ENCODE results near the gene MAOB.

MAOB gene

GRCh38 chrX:43870758-43871419, 11.4 kb downstream of the MAOB start:
- H3K27me3 Mint-ChIP-seq, result peaks cover 2% of the 10 kb centered on the region
- ATAC-seq (no peak), DNase-seq (no peak)
- no peaks in the 10 kb centered on the region for H3K4me1 Mint-ChIP-seq
- H3K27ac Mint-ChIP-seq, result no peak overlapping the region
- no peaks in the 10 kb centered on the region for H3K9me3 Mint-ChIP-seq
- H3K4me3 Mint-ChIP-seq, result no peak overlapping the region
- H3K36me3 Mint-ChIP-seq (ENCODE audit: low read depth), result no peaks in the 10 kb centered on the region

DNA sequence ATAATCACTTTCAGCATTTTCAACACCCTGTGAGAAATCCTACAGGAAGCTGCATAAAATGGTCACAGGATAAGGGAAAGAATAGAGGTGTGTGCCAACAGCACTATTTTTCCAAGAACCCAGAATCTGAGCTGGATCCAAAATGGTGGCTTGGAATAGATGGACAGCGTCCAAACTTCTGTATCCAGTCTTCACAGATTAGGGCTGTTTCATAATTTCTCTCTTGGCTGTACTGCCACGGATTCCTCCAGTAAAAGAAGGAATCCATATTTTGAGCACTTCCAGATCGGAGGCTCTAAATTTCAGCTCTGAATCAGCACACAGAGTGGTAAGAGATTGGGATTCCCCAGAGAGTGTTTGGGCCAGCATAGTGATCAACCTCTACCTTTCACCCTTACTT, 12.2 kb downstream of the MAOB start:
- Mint-ChIP-seq H3K36me3 (ENCODE audit: low read depth) (no peaks in the 10 kb centered on the region), H3K27ac (no peak overlapping the region), H3K27me3 (peaks cover 4% of the 10 kb centered on the region), H3K9me3 (no peaks in the 10 kb centered on the region), H3K4me3 (no peak overlapping the region), H3K4me1 (no peaks in the 10 kb centered on the region)
- ATAC-seq, result no peak
- DNase-seq, result no peak

DNA sequence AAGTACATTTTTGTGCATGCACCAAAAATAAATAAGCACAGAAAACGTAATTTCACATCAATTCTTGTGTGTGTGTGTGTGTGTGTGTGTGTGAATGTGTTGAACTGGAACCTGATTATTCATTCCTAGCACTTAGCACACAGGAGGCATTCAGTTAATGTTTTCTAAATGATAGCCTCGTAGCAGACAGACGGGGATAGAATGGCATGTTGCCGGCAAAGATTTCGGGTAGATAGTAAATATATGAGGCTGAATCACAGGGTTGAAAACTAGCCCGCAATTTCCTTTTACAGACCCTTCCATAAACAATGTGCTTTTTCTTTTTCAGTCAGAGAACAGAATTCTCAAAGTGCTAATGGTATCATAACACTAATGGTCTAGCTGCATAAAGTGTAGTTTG, 13.5 kb downstream of the MAOB start:
- Mint-ChIP-seq H3K27ac (no peak overlapping the region), H3K4me3 (no peak overlapping the region), H3K9me3 (no peaks in the 10 kb centered on the region), H3K4me1 (no peaks in the 10 kb centered on the region), H3K36me3 (ENCODE audit: low read depth) (no peaks in the 10 kb centered on the region), H3K27me3 (peaks cover 4% of the 10 kb centered on the region)
- ATAC-seq (no peak), DNase-seq (no peak)

GRCh38 chrX:43866423-43866822, 15.8 kb downstream of the MAOB start:
- Mint-ChIP-seq H3K4me3 (no peak overlapping the region), H3K27me3 (peaks cover 4% of the 10 kb centered on the region), H3K4me1 (no peaks in the 10 kb centered on the region), H3K9me3 (no peaks in the 10 kb centered on the region), H3K27ac (no peak overlapping the region), H3K36me3 (ENCODE audit: low read depth) (no peaks in the 10 kb centered on the region)
- no peak for DNase-seq
- no peak for ATAC-seq

- Mint-ChIP-seq H3K4me3 (no peak overlapping the region), H3K4me1 (no peaks in the 10 kb centered on the region), H3K27me3 (peaks cover 4% of the 10 kb centered on the region), H3K27ac (no peak overlapping the region), H3K9me3 (no peaks in the 10 kb centered on the region), H3K36me3 (ENCODE audit: low read depth) (no peaks in the 10 kb centered on the region)
- ATAC-seq (no peak), DNase-seq (no peak)
These were observed 16.5 kb downstream of the MAOB start for GRCh38 chrX:43865791-43866190.

GRCh38 chrX:43862434-43862833, 19.8 kb downstream of the MAOB start:
- no peaks in the 10 kb centered on the region for H3K36me3 Mint-ChIP-seq (ENCODE audit: low read depth)
- H3K4me1 Mint-ChIP-seq, result no peaks in the 10 kb centered on the region
- DNase-seq, result no peak
- no peak overlapping the region for H3K4me3 Mint-ChIP-seq
- no peak for ATAC-seq
- H3K9me3 Mint-ChIP-seq, result no peaks in the 10 kb centered on the region
- peaks cover 2% of the 10 kb centered on the region for H3K27me3 Mint-ChIP-seq
- no peak overlapping the region for H3K27ac Mint-ChIP-seq

DNA sequence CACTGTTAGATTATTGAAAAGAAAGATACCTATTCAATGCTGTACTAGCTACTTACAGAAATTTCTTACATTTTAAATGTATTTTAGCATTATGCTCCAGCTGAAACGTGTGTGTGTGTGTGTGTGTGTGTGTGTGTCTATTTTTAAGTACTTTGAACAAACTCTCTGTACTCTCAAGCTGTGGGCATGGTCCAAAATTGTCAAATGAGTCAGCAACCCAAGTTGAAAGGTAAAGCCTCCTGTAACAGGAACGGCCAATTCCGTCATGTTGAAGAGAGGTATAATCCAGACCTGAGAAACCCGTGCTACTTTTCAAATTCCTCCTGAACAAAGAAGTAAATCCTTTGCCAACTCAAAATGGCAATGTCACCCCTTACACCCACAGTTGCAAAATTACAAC, 20.5 kb downstream of the MAOB start:
- Mint-ChIP-seq H3K36me3 (ENCODE audit: low read depth) (no peaks in the 10 kb centered on the region), H3K4me3 (no peak overlapping the region), H3K27me3 (peaks cover 2% of the 10 kb centered on the region), H3K9me3 (no peaks in the 10 kb centered on the region), H3K27ac (no peak overlapping the region), H3K4me1 (no peaks in the 10 kb centered on the region)
- no peak for ATAC-seq
- no peak for DNase-seq

GRCh38 chrX:43860646-43861370, 21.4 kb downstream of the MAOB start:
- DNase-seq (no peak), ATAC-seq (no peak)
- peaks cover 2% of the 10 kb centered on the region for H3K27me3 Mint-ChIP-seq
- no peaks in the 10 kb centered on the region for H3K36me3 Mint-ChIP-seq (ENCODE audit: low read depth)
- H3K4me3 Mint-ChIP-seq, result no peak overlapping the region
- no peaks in the 10 kb centered on the region for H3K9me3 Mint-ChIP-seq
- H3K4me1 Mint-ChIP-seq, result no peaks in the 10 kb centered on the region
- H3K27ac Mint-ChIP-seq, result no peak overlapping the region

GRCh38 chrX:43853225-43853828, 28.9 kb downstream of the MAOB start:
- no peaks in the 10 kb centered on the region for H3K36me3 Mint-ChIP-seq (ENCODE audit: low read depth)
- H3K27me3 Mint-ChIP-seq, result no peaks in the 10 kb centered on the region
- no peaks in the 10 kb centered on the region for H3K9me3 Mint-ChIP-seq
- no peaks in the 10 kb centered on the region for H3K4me1 Mint-ChIP-seq
- DNase-seq (no peak), ATAC-seq (no peak)
- H3K27ac Mint-ChIP-seq, result no peak overlapping the region
- H3K4me3 Mint-ChIP-seq, result no peak overlapping the region

DNA sequence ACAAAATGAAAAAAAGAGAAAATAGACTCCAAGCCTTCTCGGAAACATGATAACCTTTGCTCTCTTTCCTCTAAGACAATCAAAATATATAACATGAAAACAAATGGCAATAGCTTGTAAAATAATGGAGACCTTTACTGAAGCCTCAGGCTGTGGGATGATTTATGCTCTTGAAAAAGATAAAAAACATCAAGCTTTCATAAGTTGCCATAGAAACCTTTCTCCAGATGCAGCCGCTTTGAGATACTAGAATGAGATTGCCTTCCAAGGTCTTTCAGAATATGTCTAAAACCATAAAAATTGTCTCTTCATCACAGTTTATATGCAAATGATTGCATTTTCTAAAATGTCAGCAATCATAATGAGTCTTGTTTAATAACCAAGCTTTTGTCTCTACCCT, 31.6 kb downstream of the MAOB start:
- Mint-ChIP-seq H3K9me3 (no peaks in the 10 kb centered on the region), H3K4me1 (no peaks in the 10 kb centered on the region), H3K27me3 (no peaks in the 10 kb centered on the region), H3K36me3 (ENCODE audit: low read depth) (no peaks in the 10 kb centered on the region), H3K4me3 (no peak overlapping the region), H3K27ac (no peak overlapping the region)
- ATAC-seq (no peak), DNase-seq (no peak)

GRCh38 chrX:43849173-43849572, 33.1 kb downstream of the MAOB start:
- no peaks in the 10 kb centered on the region for H3K9me3 Mint-ChIP-seq
- H3K27ac Mint-ChIP-seq, result no peak overlapping the region
- ATAC-seq (no peak), DNase-seq (no peak)
- no peaks in the 10 kb centered on the region for H3K36me3 Mint-ChIP-seq (ENCODE audit: low read depth)
- H3K27me3 Mint-ChIP-seq, result no peaks in the 10 kb centered on the region
- no peak overlapping the region for H3K4me3 Mint-ChIP-seq
- no peaks in the 10 kb centered on the region for H3K4me1 Mint-ChIP-seq

GRCh38 chrX:43847352-43847751, 34.9 kb downstream of the MAOB start:
- H3K4me3 Mint-ChIP-seq, result no peak overlapping the region
- H3K27me3 Mint-ChIP-seq, result no peaks in the 10 kb centered on the region

DNA sequence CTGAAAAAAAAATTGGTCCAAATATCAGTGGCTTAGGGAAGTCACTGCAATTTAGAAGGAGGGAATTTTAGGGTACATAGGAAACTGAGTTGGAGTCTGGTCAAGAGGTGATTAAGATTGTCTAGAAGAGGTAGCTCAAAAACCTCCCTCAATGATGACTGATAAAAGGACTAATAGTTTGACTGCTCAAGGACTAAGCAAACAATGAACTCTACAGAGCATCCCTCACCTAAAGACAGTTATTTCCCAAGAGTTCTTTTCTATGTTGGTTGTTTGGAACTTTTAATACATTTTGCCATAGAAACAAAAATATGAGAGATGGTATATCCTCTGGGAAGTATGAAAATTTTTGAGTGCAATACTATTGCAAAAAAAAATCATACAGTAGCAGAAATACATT, 35.7 kb downstream of the MAOB start:
- no peak overlapping the region for H3K27ac Mint-ChIP-seq
- H3K4me3 Mint-ChIP-seq, result no peak overlapping the region
- DNase-seq (no peak), ATAC-seq (no peak)
- H3K9me3 Mint-ChIP-seq, result no peaks in the 10 kb centered on the region
- H3K4me1 Mint-ChIP-seq, result no peaks in the 10 kb centered on the region
- no peaks in the 10 kb centered on the region for H3K36me3 Mint-ChIP-seq (ENCODE audit: low read depth)
- no peaks in the 10 kb centered on the region for H3K27me3 Mint-ChIP-seq

More at GRCh38 chrX:43847352-43847751, 34.9 kb downstream of the MAOB start:
- no peak for DNase-seq
- no peak overlapping the region for H3K27ac Mint-ChIP-seq
- no peaks in the 10 kb centered on the region for H3K9me3 Mint-ChIP-seq
- no peak for ATAC-seq
- H3K36me3 Mint-ChIP-seq (ENCODE audit: low read depth), result no peaks in the 10 kb centered on the region
- H3K4me1 Mint-ChIP-seq, result no peaks in the 10 kb centered on the region

- no peaks in the 10 kb centered on the region for H3K4me1 Mint-ChIP-seq
- ATAC-seq, result no peak
- H3K9me3 Mint-ChIP-seq, result no peaks in the 10 kb centered on the region
- no peak for DNase-seq
- H3K36me3 Mint-ChIP-seq (ENCODE audit: low read depth), result no peaks in the 10 kb centered on the region
- no peak overlapping the region for H3K4me3 Mint-ChIP-seq
- H3K27ac Mint-ChIP-seq, result no peak overlapping the region
- no peaks in the 10 kb centered on the region for H3K27me3 Mint-ChIP-seq
These were observed 36.5 kb downstream of the MAOB start for GRCh38 chrX:43845776-43846175.

- Mint-ChIP-seq H3K27ac (no peak overlapping the region), H3K27me3 (peaks cover 2% of the 10 kb centered on the region), H3K4me3 (no peak overlapping the region), H3K36me3 (ENCODE audit: low read depth) (no peaks in the 10 kb centered on the region), H3K9me3 (no peaks in the 10 kb centered on the region), H3K4me1 (no peaks in the 10 kb centered on the region)
- DNase-seq (no peak), ATAC-seq (no peak)
These were observed 42.0 kb downstream of the MAOB start for GRCh38 chrX:43840265-43840664.
